Measurements from ENCODE around the gene CD86. TPM values are rescaled to one million over a fixed set of nuclear protein-coding genes. Genes with fewer than 3 reads are reported as not detected.
A peak's percentile ranks its signal among the peaks of the same experiment; 100 is the strongest.

The CD86 gene
- total RNA-seq, 1 donor, result not detected

DNA sequence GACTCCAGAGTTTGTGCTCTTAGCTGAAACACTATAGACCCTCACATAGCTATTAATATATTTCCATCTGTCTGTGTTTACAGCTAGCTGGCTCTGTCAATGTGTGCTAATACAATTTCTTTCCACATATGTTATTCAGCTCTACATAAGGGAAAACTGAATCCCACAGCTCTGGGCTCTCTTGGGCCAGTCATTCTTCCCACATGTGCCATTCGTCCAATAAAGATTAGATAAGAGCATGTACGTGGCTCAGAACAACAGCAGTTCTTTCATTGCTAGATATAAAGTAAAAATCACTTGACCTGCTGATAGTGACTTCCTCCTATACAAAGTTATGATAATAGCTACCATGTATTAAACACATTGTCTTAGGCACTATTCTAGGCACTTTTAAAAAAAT is 30.4 kb upstream of the CD86 start:
- no peak overlapping the region for H3K4me3 ChIP-seq (ENCODE audit: insufficient read depth, low read length)
- no peaks in the 10 kb centered on the region for H4K20me1 ChIP-seq (ENCODE audit: insufficient read depth, low read length)
- H3K27ac ChIP-seq (ENCODE audit: low read depth, low read length), result no peak overlapping the region
- no peaks in the 10 kb centered on the region for H3K36me3 ChIP-seq (ENCODE audit: insufficient read depth, low read length)
- DNase-seq (ENCODE audit: insufficient read length, low spot score, missing footprints), result peak; percentile 65
- H3K4me2 ChIP-seq (ENCODE audit: insufficient read depth, low read length), result no peak overlapping the region
- H3K79me2 ChIP-seq (ENCODE audit: insufficient read depth, low read length), result no peaks in the 10 kb centered on the region
- H2AFZ ChIP-seq (ENCODE audit: low read length), result no peak overlapping the region
- no peaks in the 10 kb centered on the region for H3K4me1 ChIP-seq (ENCODE audit: insufficient read depth, low read length)
- TF ChIP-seq, protein P1, sequence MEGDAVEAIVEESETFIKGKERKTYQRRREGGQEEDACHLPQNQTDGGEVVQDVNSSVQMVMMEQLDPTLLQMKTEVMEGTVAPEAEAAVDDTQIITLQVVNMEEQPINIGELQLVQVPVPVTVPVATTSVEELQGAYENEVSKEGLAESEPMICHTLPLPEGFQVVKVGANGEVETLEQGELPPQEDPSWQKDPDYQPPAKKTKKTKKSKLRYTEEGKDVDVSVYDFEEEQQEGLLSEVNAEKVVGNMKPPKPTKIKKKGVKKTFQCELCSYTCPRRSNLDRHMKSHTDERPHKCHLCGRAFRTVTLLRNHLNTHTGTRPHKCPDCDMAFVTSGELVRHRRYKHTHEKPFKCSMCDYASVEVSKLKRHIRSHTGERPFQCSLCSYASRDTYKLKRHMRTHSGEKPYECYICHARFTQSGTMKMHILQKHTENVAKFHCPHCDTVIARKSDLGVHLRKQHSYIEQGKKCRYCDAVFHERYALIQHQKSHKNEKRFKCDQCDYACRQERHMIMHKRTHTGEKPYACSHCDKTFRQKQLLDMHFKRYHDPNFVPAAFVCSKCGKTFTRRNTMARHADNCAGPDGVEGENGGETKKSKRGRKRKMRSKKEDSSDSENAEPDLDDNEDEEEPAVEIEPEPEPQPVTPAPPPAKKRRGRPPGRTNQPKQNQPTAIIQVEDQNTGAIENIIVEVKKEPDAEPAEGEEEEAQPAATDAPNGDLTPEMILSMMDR (IDR thresholded peaks at IDR 0.05; ENCODE audit: extremely low read depth, low read depth, low read length), result no peak
- peaks cover 11% of the 10 kb centered on the region for H3K27me3 ChIP-seq (ENCODE audit: insufficient read depth, low read length)
- H3K9me3 ChIP-seq (ENCODE audit: low read depth, low read length), result no peaks in the 10 kb centered on the region

DNA sequence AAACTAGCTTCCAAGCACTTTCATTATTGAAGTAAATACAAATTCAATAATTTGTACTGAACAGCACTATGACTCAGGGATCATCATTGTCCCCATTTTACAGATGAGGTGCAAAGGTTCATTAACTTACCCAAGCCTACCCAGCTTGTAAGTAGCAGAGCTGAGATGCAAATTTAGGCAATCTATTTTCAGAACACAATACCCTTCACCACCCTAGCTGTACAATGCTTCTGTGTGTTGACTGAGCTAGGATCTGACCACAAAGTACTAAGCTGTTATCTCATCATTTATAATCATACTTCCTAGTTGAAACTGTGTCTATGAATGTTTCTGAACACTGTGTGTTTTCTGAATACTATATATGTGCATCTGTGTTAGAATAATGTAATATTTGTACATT is 29.9 kb upstream of the CD86 start:
- H2AFZ ChIP-seq (ENCODE audit: low read length), result no peak overlapping the region
- H3K4me1 ChIP-seq (ENCODE audit: insufficient read depth, low read length), result no peaks in the 10 kb centered on the region
- no peak overlapping the region for H3K27ac ChIP-seq (ENCODE audit: low read depth, low read length)
- TF ChIP-seq, protein P1 (IDR thresholded peaks at IDR 0.05; ENCODE audit: extremely low read depth, low read depth, low read length), result no peak
- no peaks in the 10 kb centered on the region for H3K79me2 ChIP-seq (ENCODE audit: insufficient read depth, low read length)
- peaks cover 10% of the 10 kb centered on the region for H3K27me3 ChIP-seq (ENCODE audit: insufficient read depth, low read length)
- no peak overlapping the region for H3K4me2 ChIP-seq (ENCODE audit: insufficient read depth, low read length)
- H3K4me3 ChIP-seq (ENCODE audit: insufficient read depth, low read length), result no peak overlapping the region
- H3K9me3 ChIP-seq (ENCODE audit: low read depth, low read length), result no peaks in the 10 kb centered on the region
- DNase-seq (ENCODE audit: insufficient read length, low spot score, missing footprints), result no peak
- no peaks in the 10 kb centered on the region for H3K36me3 ChIP-seq (ENCODE audit: insufficient read depth, low read length)
- H4K20me1 ChIP-seq (ENCODE audit: insufficient read depth, low read length), result no peaks in the 10 kb centered on the region

GRCh38 chr3:122030381-122031122 is 24.6 kb upstream of the CD86 start:
- Histone ChIP-seq H3K36me3 (ENCODE audit: insufficient read depth, low read length) (no peaks in the 10 kb centered on the region), H3K4me3 (ENCODE audit: insufficient read depth, low read length) (no peak overlapping the region), H3K4me2 (ENCODE audit: insufficient read depth, low read length) (peak overlapping the region; percentile 20), H3K79me2 (ENCODE audit: insufficient read depth, low read length) (no peaks in the 10 kb centered on the region), H2AFZ (ENCODE audit: low read length) (peak overlapping the region; percentile 41), H3K27me3 (ENCODE audit: insufficient read depth, low read length) (no peaks in the 10 kb centered on the region), H3K9me3 (ENCODE audit: low read depth, low read length) (no peaks in the 10 kb centered on the region), H3K27ac (ENCODE audit: low read depth, low read length) (no peak overlapping the region), H4K20me1 (ENCODE audit: insufficient read depth, low read length) (no peaks in the 10 kb centered on the region), H3K4me1 (ENCODE audit: insufficient read depth, low read length) (no peaks in the 10 kb centered on the region)
- TF ChIP-seq, protein P1 (IDR thresholded peaks at IDR 0.05; ENCODE audit: extremely low read depth, low read depth, low read length), result no peak
- DNase-seq (ENCODE audit: insufficient read length, low spot score, missing footprints), result peak; percentile 69

DNA sequence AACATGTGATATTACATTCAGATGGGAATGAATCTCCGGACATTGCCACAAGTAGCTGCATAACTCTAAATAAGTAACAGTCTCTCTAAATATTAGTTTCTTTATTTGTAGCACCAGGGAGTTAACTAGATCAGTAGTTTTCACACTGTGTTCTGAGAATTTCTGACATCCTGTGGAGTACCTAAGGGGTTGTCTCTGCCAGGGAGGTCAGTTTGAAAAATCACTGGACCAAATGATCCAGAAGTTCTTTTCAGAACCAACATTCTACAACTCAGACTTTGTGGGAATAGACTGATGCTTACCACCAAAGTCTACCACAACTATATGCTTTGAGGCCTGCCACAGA is 24.1 kb upstream of the CD86 start:
- Histone ChIP-seq H3K79me2 (ENCODE audit: insufficient read depth, low read length) (no peaks in the 10 kb centered on the region), H3K9me3 (ENCODE audit: low read depth, low read length) (no peaks in the 10 kb centered on the region), H3K27me3 (ENCODE audit: insufficient read depth, low read length) (no peaks in the 10 kb centered on the region), H2AFZ (ENCODE audit: low read length) (no peak overlapping the region), H3K4me2 (ENCODE audit: insufficient read depth, low read length) (no peak overlapping the region), H3K27ac (ENCODE audit: low read depth, low read length) (no peak overlapping the region), H3K36me3 (ENCODE audit: insufficient read depth, low read length) (no peaks in the 10 kb centered on the region), H4K20me1 (ENCODE audit: insufficient read depth, low read length) (no peaks in the 10 kb centered on the region), H3K4me3 (ENCODE audit: insufficient read depth, low read length) (no peak overlapping the region), H3K4me1 (ENCODE audit: insufficient read depth, low read length) (no peaks in the 10 kb centered on the region)
- TF ChIP-seq, protein P1 (IDR thresholded peaks at IDR 0.05; ENCODE audit: extremely low read depth, low read depth, low read length), result no peak
- no peak for DNase-seq (ENCODE audit: insufficient read length, low spot score, missing footprints)
